Activated T-helper 2 cell treated with anti-CD3 and anti-CD28 coated beads, Interferon-gamma antibody, Interleukin-2, Interleukin-4, amounts not matched to agents 10 μg/mL and 5 μg/mL and 100 μg/mL, durations not matched to agents 14 hours and 24 hours and 36 hours (primary cell): ENCODE data around the gene SHMT2. TPM values are rescaled to one million over a fixed set of nuclear protein-coding genes. Genes with fewer than 3 reads are reported as not detected.

Source experiments
- DNase-seq: peaks from one replicate; pipeline ENCODE4 v3.0.0; 2021; ENCODE audit warnings: low spot score
- H3K27ac Mint-ChIP-seq: one replicate; pipeline ENCODE4 v1.8.0; 2021; ENCODE audit warnings: mixed read lengths
- H3K27me3 Mint-ChIP-seq: one replicate; pipeline ENCODE4 v1.8.0; 2021; ENCODE audit warnings: low read depth, mixed read lengths
- H3K36me3 Mint-ChIP-seq: one replicate; pipeline ENCODE4 v1.8.0; 2021; ENCODE audit warnings: low read depth, mixed read lengths
- H3K4me1 Mint-ChIP-seq: one replicate; pipeline ENCODE4 v1.8.0; 2021; ENCODE audit warnings: low read depth, mixed read lengths
- H3K4me3 Mint-ChIP-seq: one replicate; pipeline ENCODE4 v1.8.0; 2021; ENCODE audit warnings: low read depth, mild to moderate bottlenecking, moderate library complexity, mixed read lengths
- H3K9me3 Mint-ChIP-seq: one replicate; pipeline ENCODE4 v1.8.0; 2021; ENCODE audit warnings: mixed read lengths
- intact Hi-C: fragments of 100-400 bp; cut with micrococcal nuclease; formaldehyde crosslinking; loops from one replicate; pipeline ENCODE4 v1.15.1; 2023
- total RNA-seq: library from RNA; stranded (reverse); gene quantifications from 2 replicates; pipeline ENCODE4 v1.2.3, GENCODE V29; 2022

Gene SHMT2
- total RNA-seq, 1 donor from 2014 or later = 295 TPM

GRCh38 chr12:57219205-57219992 lies 10.1 kb upstream of the SHMT2 start:
- DNase-seq = no peak
- H3K9me3 Mint-ChIP-seq = no peaks in the 10 kb centered on the region
- peaks cover 41% of the 10 kb centered on the region for H3K4me1 Mint-ChIP-seq
- intact Hi-C loops = no loop called here
- H3K36me3 Mint-ChIP-seq = no peaks in the 10 kb centered on the region
- H3K4me3 Mint-ChIP-seq = no peak overlapping the region
- H3K27ac Mint-ChIP-seq = no peak overlapping the region
- peaks cover 82% of the 10 kb centered on the region for H3K27me3 Mint-ChIP-seq

DNA sequence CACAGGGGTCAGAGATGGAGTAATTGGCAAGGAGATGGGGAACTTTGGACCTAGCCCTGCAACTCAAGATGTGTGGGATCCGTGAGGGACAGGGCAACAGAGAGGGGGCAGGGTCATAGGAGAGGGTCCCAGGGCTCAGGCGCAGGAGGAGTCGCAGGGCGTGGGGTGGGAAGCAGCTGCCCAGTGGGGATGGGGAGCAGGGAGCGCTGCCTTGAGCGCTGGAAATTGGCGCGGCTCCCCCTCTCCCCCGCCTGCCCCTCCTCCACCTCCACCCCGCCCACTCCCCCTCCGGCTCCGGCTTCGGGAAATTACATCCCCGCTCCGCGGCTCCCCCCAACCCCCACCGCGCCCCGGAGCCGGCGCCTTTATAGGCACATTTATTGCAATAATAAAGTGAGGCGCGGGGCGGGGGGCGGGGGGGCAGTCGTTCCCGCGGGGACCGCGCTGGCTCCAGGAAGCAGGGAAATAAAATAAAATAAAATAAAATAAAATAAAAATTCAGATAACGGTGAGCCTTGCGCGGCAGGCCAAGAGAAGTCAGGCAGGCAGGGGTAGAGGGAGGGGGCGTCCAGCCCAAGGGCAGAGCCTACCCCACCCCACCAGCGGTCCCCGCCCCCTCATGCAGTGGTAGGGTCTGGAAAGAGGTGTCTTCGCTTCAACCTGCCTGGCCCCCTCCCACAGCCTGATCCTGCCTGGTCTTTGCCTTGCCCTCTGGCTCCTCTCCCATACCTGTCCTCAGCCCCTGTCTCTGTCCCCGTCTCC lies 9.3 kb upstream of the SHMT2 start:
- no peak overlapping the region for H3K27ac Mint-ChIP-seq
- H3K36me3 Mint-ChIP-seq = no peaks in the 10 kb centered on the region
- H3K4me3 Mint-ChIP-seq = no peak overlapping the region
- no peak for DNase-seq
- no peaks in the 10 kb centered on the region for H3K9me3 Mint-ChIP-seq
- intact Hi-C loops = no loop called here
- peaks cover 36% of the 10 kb centered on the region for H3K4me1 Mint-ChIP-seq
- H3K27me3 Mint-ChIP-seq = peaks cover 77% of the 10 kb centered on the region

- Mint-ChIP-seq H3K9me3 (no peaks in the 10 kb centered on the region), H3K27me3 (peaks cover 75% of the 10 kb centered on the region), H3K36me3 (no peaks in the 10 kb centered on the region), H3K4me3 (no peak overlapping the region), H3K4me1 (peaks cover 35% of the 10 kb centered on the region), H3K27ac (no peak overlapping the region)
- no peak for DNase-seq
- intact Hi-C loops = no loop called here
Measured at GRCh38 chr12:57220770-57221168, 8.7 kb upstream of the SHMT2 start.

DNA sequence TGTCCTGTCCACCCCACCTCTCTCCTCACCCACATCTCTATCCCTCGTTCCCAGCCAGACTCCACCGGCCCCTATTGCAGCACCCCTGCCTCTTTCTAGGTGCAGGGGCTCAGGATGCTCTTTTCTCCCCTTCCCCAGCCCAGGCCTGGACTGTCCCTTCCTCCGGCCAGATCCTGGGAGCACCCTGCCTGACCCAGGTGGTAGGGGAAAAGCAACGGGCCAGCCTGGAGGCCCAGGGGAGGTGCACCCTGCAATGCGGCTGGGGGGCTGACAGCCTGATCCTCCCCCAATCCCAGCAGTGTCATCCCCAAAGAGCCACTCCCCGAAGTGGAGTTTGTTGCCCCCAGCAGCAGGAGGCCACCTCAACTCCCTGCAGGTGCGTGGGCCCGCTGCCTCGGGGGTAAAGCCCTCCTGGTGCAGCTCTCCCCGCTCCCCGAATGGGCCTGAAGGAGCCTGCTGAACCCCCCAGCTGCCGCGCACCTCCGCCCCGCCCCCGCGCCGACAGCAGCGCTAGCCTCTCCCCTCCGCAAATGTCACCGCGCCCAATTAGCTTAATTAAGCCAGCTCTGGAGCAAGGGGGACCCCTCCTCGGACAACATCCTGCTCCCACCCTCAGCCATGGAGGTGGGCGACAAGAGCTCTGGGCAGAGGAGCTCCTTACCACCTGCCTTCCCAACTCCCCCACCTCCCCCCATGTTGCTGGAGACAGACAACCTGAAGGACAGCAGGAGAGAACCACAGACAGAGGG lies 8.2 kb upstream of the SHMT2 start:
- Mint-ChIP-seq H3K36me3 (no peaks in the 10 kb centered on the region), H3K4me1 (peaks cover 36% of the 10 kb centered on the region), H3K27me3 (peaks cover 74% of the 10 kb centered on the region), H3K4me3 (no peak overlapping the region), H3K27ac (no peak overlapping the region), H3K9me3 (no peaks in the 10 kb centered on the region)
- DNase-seq = no peak
- intact Hi-C loops = no loop called here

GRCh38 chr12:57222286-57223190 lies 7.0 kb upstream of the SHMT2 start:
- Mint-ChIP-seq H3K36me3 (no peaks in the 10 kb centered on the region), H3K27ac (no peak overlapping the region), H3K4me1 (peaks cover 41% of the 10 kb centered on the region), H3K4me3 (no peak overlapping the region), H3K27me3 (peaks cover 73% of the 10 kb centered on the region), H3K9me3 (no peaks in the 10 kb centered on the region)
- intact Hi-C loops = no loop called here
- no peak for DNase-seq

DNA sequence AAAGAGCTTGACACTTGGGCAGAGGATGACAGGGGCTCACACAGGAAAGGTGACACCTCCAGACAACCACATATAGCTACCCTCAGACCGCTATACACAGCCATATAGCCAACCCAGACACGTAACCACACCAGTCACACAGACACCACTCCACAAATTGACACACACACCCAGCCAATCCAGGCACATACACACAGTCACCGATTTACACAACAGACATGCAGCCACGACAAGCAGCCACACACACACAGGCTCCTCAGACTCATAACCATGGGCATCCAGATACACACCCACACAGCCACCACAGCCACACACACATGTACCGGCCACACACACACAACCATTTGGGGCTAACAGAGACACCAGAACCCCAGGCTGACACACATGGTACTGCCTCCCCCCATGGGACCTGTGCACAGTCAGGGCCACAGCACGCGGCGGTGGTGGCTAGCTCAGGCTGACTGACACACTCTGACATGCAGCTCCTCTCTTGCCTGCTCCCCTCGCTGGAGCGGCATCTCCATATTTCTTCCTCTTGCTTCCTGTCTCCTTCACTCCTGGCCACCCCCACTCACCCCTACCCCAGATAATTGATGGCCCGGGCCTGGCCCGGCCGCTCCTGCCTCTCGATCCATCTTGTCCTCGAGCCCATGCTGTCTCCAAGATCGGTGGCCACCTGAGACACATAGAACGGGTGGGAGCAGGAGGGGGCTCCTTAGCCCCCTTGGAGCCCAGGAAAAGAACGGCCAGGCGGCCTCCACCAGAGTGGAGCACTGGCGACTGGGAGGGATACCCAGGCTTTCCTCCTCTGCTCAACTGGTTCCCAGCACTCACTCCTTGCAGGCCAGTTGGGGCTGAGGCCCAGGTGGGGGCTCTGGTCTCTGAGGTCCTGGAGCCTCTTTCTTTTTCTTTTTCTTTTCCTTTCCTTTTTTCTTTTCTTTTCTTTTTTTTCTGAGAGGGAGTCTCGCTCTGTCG lies 6.0 kb upstream of the SHMT2 start:
- H3K9me3 Mint-ChIP-seq = no peaks in the 10 kb centered on the region
- no peak for DNase-seq
- no peak overlapping the region for H3K4me3 Mint-ChIP-seq
- peaks cover 65% of the 10 kb centered on the region for H3K27me3 Mint-ChIP-seq
- H3K27ac Mint-ChIP-seq = no peak overlapping the region
- intact Hi-C loops = loop anchor here (2.0 kb wide), 1 partner anchor 15 kb away; no protein-coding TSS in a partner anchor
- no peaks in the 10 kb centered on the region for H3K36me3 Mint-ChIP-seq
- peaks cover 46% of the 10 kb centered on the region for H3K4me1 Mint-ChIP-seq

DNA sequence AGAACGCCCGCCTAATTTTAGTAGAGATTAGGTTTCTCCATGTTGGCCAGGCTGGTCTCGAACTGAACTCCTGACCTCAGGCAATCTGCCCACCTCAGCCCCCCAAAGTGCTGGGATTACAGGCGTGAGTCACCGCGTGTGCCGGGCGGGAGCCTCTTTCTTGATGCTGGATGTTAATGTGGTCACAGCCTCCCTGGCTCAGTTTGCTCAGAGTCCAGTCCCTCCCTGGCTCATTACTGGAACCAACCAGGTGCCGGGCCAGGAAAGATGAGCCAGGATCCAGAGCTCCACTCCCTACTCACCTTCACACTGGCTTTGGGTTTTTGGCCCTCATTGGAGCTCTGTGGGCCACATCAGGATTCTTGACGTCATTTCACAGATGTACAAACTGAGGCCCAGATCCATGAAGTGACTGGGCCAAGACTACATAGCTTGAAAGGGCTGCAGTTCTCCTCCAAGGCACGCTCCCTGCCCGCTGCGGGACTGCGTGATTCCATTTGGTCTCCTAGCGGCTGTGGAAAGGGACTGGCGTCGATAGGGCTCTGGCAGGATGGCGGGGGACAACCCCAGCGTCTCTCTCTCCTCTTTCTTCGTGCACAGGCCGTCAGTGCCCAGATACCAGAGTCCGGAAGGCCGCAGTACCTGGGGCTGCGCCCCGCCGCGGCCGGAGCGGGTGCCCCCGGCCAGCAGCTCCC lies 5.1 kb upstream of the SHMT2 start:
- H3K36me3 Mint-ChIP-seq = no peaks in the 10 kb centered on the region
- H3K4me3 Mint-ChIP-seq = no peak overlapping the region
- H3K27me3 Mint-ChIP-seq = peaks cover 56% of the 10 kb centered on the region
- H3K9me3 Mint-ChIP-seq = no peaks in the 10 kb centered on the region
- H3K4me1 Mint-ChIP-seq = peaks cover 54% of the 10 kb centered on the region
- H3K27ac Mint-ChIP-seq = no peak overlapping the region
- intact Hi-C loops = loop anchor here (2.0 kb wide), 1 partner anchor 14 kb away; no protein-coding TSS in a partner anchor
- no peak for DNase-seq

- Mint-ChIP-seq H3K27me3 (peaks cover 50% of the 10 kb centered on the region), H3K4me1 (peaks cover 54% of the 10 kb centered on the region), H3K36me3 (peaks cover 6% of the 10 kb centered on the region), H3K4me3 (peak overlapping the region; percentile 41), H3K9me3 (no peaks in the 10 kb centered on the region), H3K27ac (no peak overlapping the region)
- peak; percentile 51 for DNase-seq
- intact Hi-C loops = loop anchor here (1.0 to 5.0 kb wide), 4 partner anchors 8 to 407 kb away; partner anchors contain the start of genes B4GALNT1 and NAB2
Measured at GRCh38 chr12:57224973-57225679, 4.4 kb upstream of the SHMT2 start.

- no peak for DNase-seq
- Mint-ChIP-seq H3K27ac (no peak overlapping the region), H3K27me3 (peaks cover 47% of the 10 kb centered on the region), H3K9me3 (no peaks in the 10 kb centered on the region), H3K4me3 (peak overlapping the region; percentile 17), H3K4me1 (peaks cover 57% of the 10 kb centered on the region), H3K36me3 (peaks cover 12% of the 10 kb centered on the region)
- intact Hi-C loops = loop anchor here (1.0 to 5.0 kb wide), 4 partner anchors 8 to 407 kb away; partner anchors contain the start of genes B4GALNT1 and NAB2
Measured at GRCh38 chr12:57225680-57226210, 3.8 kb upstream of the SHMT2 start.
